K562 (cell line): ENCODE results near the gene HSFX3. TPM values are rescaled to one million over a fixed set of nuclear protein-coding genes. Genes with fewer than 3 reads are reported as not detected.

Experiments used
- C11orf30 ChIP-seq: fragments of 450-650 bp; IDR thresholded peaks from 2 replicates; pipeline ENCODE4 v1.6.1; 2016; ENCODE audit warnings: low read depth, mild to moderate bottlenecking
- CEBPG ChIP-seq, 3 experiments: fragments of 200-800 bp in 1 of 3; sonication (Bioruptor generic) in 1 of 3; sonication (generic) in 1 of 3; formaldehyde crosslinking in 1 of 3; IDR thresholded peaks in 2 of 3; conservative IDR thresholded peaks in 1 of 3; 2 replicates each; pipeline versions ENCODE4 v1.6.1 to v1.8.0; 2016 to 2022; ENCODE audit warnings: missing compliant biosample characterization in 2 of 3, missing genetic modification characterization in 2 of 3, mild to moderate bottlenecking in 1 of 3, missing genetic modification reagents in 1 of 3
- ETV6 ChIP-seq, 3 experiments: fragments of 150-350 bp in 1 of 3; sonication (generic) in 1 of 3; formaldehyde crosslinking in 1 of 3; IDR thresholded peaks; 2 replicates each; pipeline versions ENCODE4 v1.6.1 to v1.8.0; 2014 to 2022; ENCODE audit warnings: borderline replicate concordance in 2 of 3, low read depth in 2 of 3, antibody characterized with exemption in 1 of 3, low read length in 1 of 3, mild to moderate bottlenecking in 1 of 3, missing genetic modification reagents in 1 of 3
- FOSL1 ChIP-seq: fragments of 200-800 bp; sonication (Bioruptor generic); conservative IDR thresholded peaks from 2 replicates; pipeline ENCODE4 v1.6.1; 2016; ENCODE audit warnings: missing genetic modification characterization, missing compliant biosample characterization
- HMG20A ChIP-seq: fragments of 450-650 bp; formaldehyde crosslinking; conservative IDR thresholded peaks from 2 replicates; pipeline ENCODE4 v1.4.0; 2020; ENCODE audit warnings: mild to moderate bottlenecking, mixed read lengths
- LCOR ChIP-seq: sonication (generic); formaldehyde crosslinking; IDR thresholded peaks from 2 replicates; pipeline ENCODE4 v1.8.0; 2022; ENCODE audit warnings: mild to moderate bottlenecking, missing genetic modification reagents
- MEF2A ChIP-seq: IDR thresholded peaks from 2 replicates; pipeline ENCODE4 v1.6.1; 2011; ENCODE audit warnings: low read depth, mild to moderate bottlenecking, low read length, moderate library complexity; ENCODE audit not compliant: control insufficient read depth
- POLR2A ChIP-seq: fragments of 450-650 bp; conservative IDR thresholded peaks from 2 replicates; pipeline ENCODE4 v1.6.1; 2016
- SMAD4 ChIP-seq: fragments of 250-450 bp; sonication (Bioruptor Pico); conservative IDR thresholded peaks from 2 replicates; pipeline ENCODE4 v1.8.0; 2021; ENCODE audit warnings: inconsistent platforms, mild to moderate bottlenecking, moderate library complexity
- SUPT5H ChIP-seq: fragments of 450-650 bp; IDR thresholded peaks from 2 replicates; pipeline ENCODE4 v1.6.1; 2016
- TEAD4 ChIP-seq, 2 experiments: sonication (generic) in 1 of 2; formaldehyde crosslinking in 1 of 2; IDR thresholded peaks; 2 replicates each; pipeline versions ENCODE4 v1.6.1 to v1.8.0; 2012 to 2022; ENCODE audit warnings: borderline replicate concordance in 1 of 2, inconsistent platforms in 1 of 2, low read length in 1 of 2, mild to moderate bottlenecking in 1 of 2, missing genetic modification reagents in 1 of 2
- TGIF2 ChIP-seq: sonication (generic); formaldehyde crosslinking; IDR thresholded peaks from 2 replicates; pipeline ENCODE4 v1.8.1; 2022; ENCODE audit warnings: mild to moderate bottlenecking, missing genetic modification reagents, moderate library complexity
- ZNF174 ChIP-seq: fragments of 250-450 bp; sonication (Bioruptor Pico); IDR thresholded peaks from 2 replicates; pipeline ENCODE4 v1.4.0; 2020; ENCODE audit warnings: mild to moderate bottlenecking
- ZNF436 ChIP-seq: fragments of 250-450, 450-650 bp; sonication (Bioruptor Pico); formaldehyde crosslinking; IDR thresholded peaks from 2 replicates; pipeline ENCODE4 v1.7.0; 2020; ENCODE audit warnings: mild to moderate bottlenecking
- ZNF780A ChIP-seq: fragments of 250-450 bp; sonication (Bioruptor Pico); IDR thresholded peaks from 2 replicates; pipeline ENCODE4 v1.5.0; 2021; ENCODE audit warnings: mild to moderate bottlenecking
- polyA plus RNA-seq, 8 experiments: library from polyadenylated mRNA; depleted of rRNA in 4 of 8; stranded (reverse) in 5 of 8; unstranded in 3 of 8; fragments of >200 nt; fragmentation: Nextera tagmentation in 2 of 8; fragmentation: Illumina TruSeq in 1 of 8; extraction: Ambion mirVana in 2 of 8; extraction: Trizol in 1 of 8; gene quantifications; 2 replicates each; pipeline versions ENCODE4 v1.2.1 to v1.2.3, GENCODE V29; 2011 to 2014; ENCODE audit warnings: inconsistent platforms in 1 of 8, missing spikeins in 1 of 8
- total RNA-seq, 7 experiments: library from RNA; depleted of rRNA in 6 of 7; stranded (reverse); fragments of >200 nt in 6 of 7; fragmentation: Illumina TruSeq in 2 of 7; extraction: Trizol in 2 of 7; gene quantifications; 2 replicates each; pipeline versions ENCODE4 v1.2.1 to v1.2.3, GENCODE V29; 2011 to 2021; ENCODE audit warnings: low replicate concordance in 1 of 7
- TF ChIP-seq, protein P1 (sequence below), 2 experiments: IDR thresholded peaks; 2 replicates each; pipeline ENCODE4 v1.6.1; 2011; ENCODE audit warnings: borderline replicate concordance in 1 of 2, control low read depth in 1 of 2, low read depth in 1 of 2, low read length in 1 of 2, mild to moderate bottlenecking in 1 of 2, mixed read lengths in 1 of 2, moderate library complexity in 1 of 2; ENCODE audit not compliant: insufficient read depth in 1 of 2, insufficient read length in 1 of 2, poor library complexity in 1 of 2, severe bottlenecking in 1 of 2; ENCODE audit errors: extremely low read depth in 1 of 2
- TF ChIP-seq, protein P2 (sequence below), 3 experiments: fragments of 200-800 bp in 1 of 3; fragments of 250-450 bp in 1 of 3; fragments of 450-650 bp in 1 of 3; sonication (Bioruptor Pico) in 1 of 3; sonication (Bioruptor generic) in 1 of 3; formaldehyde crosslinking in 1 of 3; IDR thresholded peaks; 2 replicates each; pipeline versions ENCODE4 v1.6.1 to v1.8.0; 2016 to 2022; ENCODE audit warnings: mild to moderate bottlenecking in 2 of 3, missing genetic modification characterization in 2 of 3, missing compliant biosample characterization in 1 of 3, moderate library complexity in 1 of 3
- TF ChIP-seq, protein P3 (sequence below): sonication (generic); formaldehyde crosslinking; IDR thresholded peaks from 2 replicates; pipeline ENCODE4 v1.8.1; 2023; ENCODE audit warnings: mild to moderate bottlenecking, missing genetic modification reagents

The HSFX3 gene
- total and polyA plus RNA-seq, 9 of the 15 experiments (the other 6 are each of a cell fraction or from before 2014, with no cell fraction given): 0.08 to 0.10 TPM; not detected in 7

DNA sequence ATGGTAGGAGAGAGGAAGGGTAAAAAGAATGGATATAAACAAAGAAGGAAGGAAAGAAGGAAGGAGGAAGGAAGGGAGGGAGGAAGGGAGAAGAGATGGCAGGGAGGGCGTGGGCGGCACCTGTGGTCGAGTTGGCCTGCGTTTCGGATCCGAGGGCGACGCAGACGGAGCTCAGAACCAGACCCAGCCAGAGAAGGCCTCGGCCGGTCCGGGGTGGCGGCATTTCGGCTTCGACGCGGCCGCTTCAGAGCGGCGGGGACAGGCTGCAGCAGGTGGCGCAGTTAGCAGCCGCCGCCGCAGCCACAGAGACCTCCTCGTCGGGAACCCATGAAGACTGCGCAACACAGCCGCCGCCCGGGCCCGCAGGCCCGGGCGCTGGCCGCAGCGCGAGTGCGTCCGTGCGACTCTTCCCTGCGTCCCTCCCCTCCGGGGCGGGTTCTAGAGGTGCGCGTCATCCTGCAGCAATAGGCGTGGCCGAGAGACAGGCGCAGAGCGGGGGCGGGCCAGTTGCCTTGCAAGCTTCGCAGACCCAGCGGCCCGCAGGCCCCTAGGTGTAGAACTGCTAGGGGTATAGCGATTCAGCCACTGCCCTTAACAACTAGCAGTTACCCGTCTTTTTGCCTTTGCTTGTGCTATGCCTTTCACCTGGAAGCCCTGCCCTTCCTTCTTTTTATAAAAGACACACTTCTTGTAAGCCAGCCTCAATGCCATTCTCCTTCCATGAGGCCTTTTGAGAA, 44.6 kb downstream of the HSFX3 start, which contains the start of gene IDS (continued):
- TF ChIP-seq ZNF780A (CRISPR knock-in tag) (no peak), ZNF174 (CRISPR knock-in tag) (no peak), SUPT5H (peak; percentile 65), TGIF2 (CRISPR knock-in tag) (no peak), POLR2A (peak; percentile 73), C11orf30 (no peak), HMG20A (CRISPR knock-in tag) (no peak), LCOR (CRISPR knock-in tag) (no peak), TEAD4 (IDR thresholded peaks at IDR 0.05; ENCODE audit: low read length) (no peak), TEAD4 (CRISPR knock-in tag; IDR thresholded peaks at IDR 0.05; ENCODE audit: borderline replicate concordance) (no peak), ETV6 (IDR thresholded peaks at IDR 0.05; ENCODE audit: borderline replicate concordance in 1 of 2, low read depth in 2 of 2, low read length in 1 of 2) (no peak), ETV6 (CRISPR knock-in tag; IDR thresholded peaks at IDR 0.05; ENCODE audit: borderline replicate concordance) (no peak), MEF2A (no peak), CEBPG (CRISPR knock-in tag; IDR thresholded peaks at IDR 0.05) (no peak), CEBPG (tag; conservative IDR thresholded peaks at IDR 0.05 in 1 of 2, IDR thresholded peaks at IDR 0.05 in 1 of 2) (0 out of 4 replicates have a peak, but pooled peaks of 1 of the 2 experiments have one; percentile 23), ZNF436 (CRISPR knock-in tag) (no peak), SMAD4 (peak; percentile 69), FOSL1 (no peak)
- TF ChIP-seq, protein P1, sequence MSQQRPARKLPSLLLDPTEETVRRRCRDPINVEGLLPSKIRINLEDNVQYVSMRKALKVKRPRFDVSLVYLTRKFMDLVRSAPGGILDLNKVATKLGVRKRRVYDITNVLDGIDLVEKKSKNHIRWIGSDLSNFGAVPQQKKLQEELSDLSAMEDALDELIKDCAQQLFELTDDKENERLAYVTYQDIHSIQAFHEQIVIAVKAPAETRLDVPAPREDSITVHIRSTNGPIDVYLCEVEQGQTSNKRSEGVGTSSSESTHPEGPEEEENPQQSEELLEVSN (IDR thresholded peaks at IDR 0.05; ENCODE audit: borderline replicate concordance in 1 of 2, extremely low read depth in 1 of 2, insufficient read depth in 1 of 2, insufficient read length in 1 of 2, low read depth in 1 of 2, low read length in 1 of 2, poor library complexity in 1 of 2, severe bottlenecking in 1 of 2): peak; percentile 40 to 77
- TF ChIP-seq, protein P2, sequence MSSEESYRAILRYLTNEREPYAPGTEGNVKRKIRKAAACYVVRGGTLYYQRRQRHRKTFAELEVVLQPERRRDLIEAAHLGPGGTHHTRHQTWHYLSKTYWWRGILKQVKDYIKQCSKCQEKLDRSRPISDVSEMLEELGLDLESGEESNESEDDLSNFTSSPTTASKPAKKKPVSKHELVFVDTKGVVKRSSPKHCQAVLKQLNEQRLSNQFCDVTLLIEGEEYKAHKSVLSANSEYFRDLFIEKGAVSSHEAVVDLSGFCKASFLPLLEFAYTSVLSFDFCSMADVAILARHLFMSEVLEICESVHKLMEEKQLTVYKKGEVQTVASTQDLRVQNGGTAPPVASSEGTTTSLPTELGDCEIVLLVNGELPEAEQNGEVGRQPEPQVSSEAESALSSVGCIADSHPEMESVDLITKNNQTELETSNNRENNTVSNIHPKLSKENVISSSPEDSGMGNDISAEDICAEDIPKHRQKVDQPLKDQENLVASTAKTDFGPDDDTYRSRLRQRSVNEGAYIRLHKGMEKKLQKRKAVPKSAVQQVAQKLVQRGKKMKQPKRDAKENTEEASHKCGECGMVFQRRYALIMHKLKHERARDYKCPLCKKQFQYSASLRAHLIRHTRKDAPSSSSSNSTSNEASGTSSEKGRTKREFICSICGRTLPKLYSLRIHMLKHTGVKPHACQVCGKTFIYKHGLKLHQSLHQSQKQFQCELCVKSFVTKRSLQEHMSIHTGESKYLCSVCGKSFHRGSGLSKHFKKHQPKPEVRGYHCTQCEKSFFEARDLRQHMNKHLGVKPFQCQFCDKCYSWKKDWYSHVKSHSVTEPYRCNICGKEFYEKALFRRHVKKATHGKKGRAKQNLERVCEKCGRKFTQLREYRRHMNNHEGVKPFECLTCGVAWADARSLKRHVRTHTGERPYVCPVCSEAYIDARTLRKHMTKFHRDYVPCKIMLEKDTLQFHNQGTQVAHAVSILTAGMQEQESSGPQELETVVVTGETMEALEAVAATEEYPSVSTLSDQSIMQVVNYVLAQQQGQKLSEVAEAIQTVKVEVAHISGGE (CRISPR knock-in tag; IDR thresholded peaks at IDR 0.05): peak in 1 of 3 experiments; percentile 91; a peak in 2 of 6 replicates
- TF ChIP-seq, protein P3, sequence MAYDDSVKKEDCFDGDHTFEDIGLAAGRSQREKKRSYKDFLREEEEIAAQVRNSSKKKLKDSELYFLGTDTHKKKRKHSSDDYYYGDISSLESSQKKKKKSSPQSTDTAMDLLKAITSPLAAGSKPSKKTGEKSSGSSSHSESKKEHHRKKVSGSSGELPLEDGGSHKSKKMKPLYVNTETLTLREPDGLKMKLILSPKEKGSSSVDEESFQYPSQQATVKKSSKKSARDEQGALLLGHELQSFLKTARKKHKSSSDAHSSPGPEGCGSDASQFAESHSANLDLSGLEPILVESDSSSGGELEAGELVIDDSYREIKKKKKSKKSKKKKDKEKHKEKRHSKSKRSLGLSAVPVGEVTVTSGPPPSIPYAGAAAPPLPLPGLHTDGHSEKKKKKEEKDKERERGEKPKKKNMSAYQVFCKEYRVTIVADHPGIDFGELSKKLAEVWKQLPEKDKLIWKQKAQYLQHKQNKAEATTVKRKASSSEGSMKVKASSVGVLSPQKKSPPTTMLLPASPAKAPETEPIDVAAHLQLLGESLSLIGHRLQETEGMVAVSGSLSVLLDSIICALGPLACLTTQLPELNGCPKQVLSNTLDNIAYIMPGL: no peak
